NCI-H82 treated with DMSO at 0.1 percent for 48 hours (cell line): Measurements from ENCODE around the gene TECTA.
"Not testable (repeated sequence)": the region's sequence is repeated elsewhere in the genome, so short reads cannot be mapped to it uniquely, and the experiment has no call there.

Experiments
- DNase-seq: peaks from one replicate; lab custom pipeline; 2025; ENCODE audit not compliant: unreplicated experiment; lab: John Stamatoyannopoulos, UW

The TECTA gene

GRCh38 chr11:121177629-121178028, 76.6 kb downstream of the TECTA start:
- not testable (repeated sequence) for DNase-seq

GRCh38 chr11:121179306-121179705, 78.3 kb downstream of the TECTA start:
- no peak for DNase-seq

GRCh38 chr11:121180183-121180582, 79.1 kb downstream of the TECTA start:
- DNase-seq: no peak

GRCh38 chr11:121188776-121189175, 87.7 kb downstream of the TECTA start:
- no peak for DNase-seq

GRCh38 chr11:121191818-121192217, 90.8 kb downstream of the TECTA start:
- DNase-seq: no peak

GRCh38 chr11:121194731-121195596, 93.9 kb downstream of the TECTA start:
- no peak for DNase-seq

- no peak for DNase-seq
Measured at GRCh38 chr11:121198491-121198890, 97.4 kb downstream of the TECTA start.

- no peak for DNase-seq
Measured at GRCh38 chr11:121199516-121199915, 98.5 kb downstream of the TECTA start.

- DNase-seq: no peak
Measured at GRCh38 chr11:121206810-121207209, 105.8 kb downstream of the TECTA start.

- DNase-seq: no peak
Measured at GRCh38 chr11:121207485-121208115, 106.6 kb downstream of the TECTA start.

GRCh38 chr11:121210445-121211080, 109.5 kb downstream of the TECTA start:
- DNase-seq: no peak

- no peak for DNase-seq
Measured at GRCh38 chr11:121211626-121212025, 110.6 kb downstream of the TECTA start.

GRCh38 chr11:121212536-121213361, 111.7 kb downstream of the TECTA start:
- no peak for DNase-seq

- DNase-seq: no peak
Measured at GRCh38 chr11:121213362-121213893, 112.4 kb downstream of the TECTA start.

GRCh38 chr11:121214861-121215260, 113.8 kb downstream of the TECTA start:
- DNase-seq: no peak

- no peak for DNase-seq
Measured at GRCh38 chr11:121221496-121222200, 120.6 kb downstream of the TECTA start.

GRCh38 chr11:121223161-121223560, 122.1 kb downstream of the TECTA start:
- DNase-seq: no peak

- no peak for DNase-seq
Measured at GRCh38 chr11:121225382-121225781, 124.3 kb downstream of the TECTA start.

GRCh38 chr11:121226415-121227263, 125.6 kb downstream of the TECTA start:
- DNase-seq: no peak
